HG03520 (cell line): Measurements from ENCODE around the gene ARL5A.
"Not testable (repeated sequence)": the region's sequence is repeated elsewhere in the genome, so short reads cannot be mapped to it uniquely, and the experiment has no call there.

Experiments used
- ATAC-seq: cut with Tn5 transposase; IDR thresholded peaks from one replicate; pipeline ENCODE4 v1.9.1; 2021; ENCODE audit warnings: mild to moderate bottlenecking, moderate library complexity; ENCODE audit not compliant: unreplicated experiment

ARL5A gene

GRCh38 chr2:151796774-151797173, 31.4 kb downstream of the ARL5A start:
- ATAC-seq, result no peak

GRCh38 chr2:151795646-151796240, 32.5 kb downstream of the ARL5A start:
- ATAC-seq, result no peak

DNA sequence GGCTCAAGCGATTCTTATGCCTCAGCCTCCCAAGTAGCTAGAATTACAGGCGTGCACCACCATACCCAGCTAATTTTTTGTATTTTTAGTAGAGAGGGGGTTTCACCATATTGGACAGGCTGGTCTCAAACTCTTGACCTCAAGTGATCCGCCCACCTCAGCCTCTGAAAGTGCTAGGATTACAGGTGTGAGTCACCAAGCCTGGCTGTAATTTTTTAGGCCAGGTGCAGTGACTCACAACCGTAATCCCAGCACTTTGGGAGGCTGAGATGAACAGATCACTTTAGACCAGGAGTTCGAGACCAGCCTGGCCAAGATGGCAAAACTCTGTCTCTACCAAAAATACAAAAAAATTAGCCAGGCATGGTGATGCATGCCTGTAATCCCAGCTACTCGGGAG, 33.8 kb downstream of the ARL5A start:
- ATAC-seq, result not testable (repeated sequence)

DNA sequence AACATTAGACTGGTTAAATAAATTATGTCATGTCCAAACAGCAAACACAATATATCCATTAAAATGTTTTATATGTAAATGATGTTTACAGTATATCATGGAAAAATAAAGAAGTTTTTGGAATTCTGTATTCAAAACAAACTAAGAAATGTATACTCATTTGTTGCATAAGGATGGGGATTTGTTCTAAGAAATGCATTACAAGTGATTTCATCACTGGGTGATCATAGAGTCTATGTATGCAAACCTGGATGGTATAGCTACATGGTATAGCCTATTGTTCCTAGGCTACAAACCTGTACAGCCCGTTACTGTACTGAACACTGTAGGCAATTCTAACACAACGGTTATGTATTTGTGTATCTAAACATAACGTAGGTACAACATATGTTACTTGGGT, 35.1 kb downstream of the ARL5A start:
- no peak for ATAC-seq

DNA sequence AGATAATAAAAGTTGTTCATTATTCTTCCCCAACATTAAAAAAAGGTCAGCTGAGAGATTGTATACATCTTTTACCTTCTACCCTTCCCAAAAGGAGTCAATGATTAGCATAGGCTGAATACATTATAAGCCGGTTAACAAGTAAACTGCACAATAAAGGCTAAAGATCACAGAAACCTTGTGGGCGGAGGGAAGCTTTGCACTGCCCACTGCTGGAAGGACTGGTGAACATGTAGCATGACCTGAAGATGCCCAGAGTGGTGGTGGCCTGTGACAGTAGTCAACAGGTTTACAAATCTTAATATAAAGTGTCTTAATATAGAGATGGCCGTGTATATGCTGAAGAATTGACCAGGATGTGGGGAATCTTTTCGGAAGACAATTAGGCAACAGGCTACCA, 35.6 kb downstream of the ARL5A start:
- no peak for ATAC-seq

DNA sequence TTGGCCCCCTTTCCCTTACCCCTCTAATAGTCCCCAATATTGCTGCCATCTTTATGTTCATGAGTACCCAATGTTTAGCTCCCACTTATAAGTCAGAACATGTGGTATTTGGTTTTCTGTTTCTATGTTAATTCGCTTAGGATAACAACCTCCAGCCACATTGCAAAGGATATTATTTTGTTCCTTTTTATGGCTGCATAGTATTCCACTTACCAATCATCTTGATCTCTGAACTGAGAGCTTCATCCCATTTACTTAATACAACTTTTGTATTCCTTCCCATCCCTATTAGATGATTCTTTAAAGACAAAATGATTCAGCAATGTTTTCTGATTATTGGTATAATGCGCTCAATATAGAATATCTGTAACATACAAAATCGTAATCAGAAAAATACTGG, 36.7 kb downstream of the ARL5A start:
- ATAC-seq, result no peak

- no peak for ATAC-seq
Observed at GRCh38 chr2:151790689-151791088, 37.5 kb downstream of the ARL5A start.

- ATAC-seq, result no peak
Observed at GRCh38 chr2:151789055-151789834, 39.0 kb downstream of the ARL5A start.

DNA sequence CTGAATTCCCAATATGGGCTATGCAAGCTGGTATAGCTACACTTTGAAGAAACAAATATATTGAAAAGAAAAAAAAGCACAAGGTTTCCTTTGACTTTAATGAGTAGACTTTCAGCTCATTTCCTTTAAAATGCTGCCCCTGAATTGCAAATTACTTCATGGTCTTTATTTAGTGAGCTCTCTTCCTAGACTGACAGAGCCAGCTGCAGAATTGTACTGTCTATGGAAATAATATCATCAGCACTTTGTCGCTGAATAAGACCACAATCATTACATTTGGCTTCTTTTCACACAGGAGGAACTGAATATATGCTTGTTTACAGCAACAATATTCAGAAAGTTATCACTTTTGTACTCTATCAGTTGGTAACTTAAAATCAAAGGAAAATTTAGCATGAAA, 41.7 kb downstream of the ARL5A start:
- ATAC-seq, result no peak

DNA sequence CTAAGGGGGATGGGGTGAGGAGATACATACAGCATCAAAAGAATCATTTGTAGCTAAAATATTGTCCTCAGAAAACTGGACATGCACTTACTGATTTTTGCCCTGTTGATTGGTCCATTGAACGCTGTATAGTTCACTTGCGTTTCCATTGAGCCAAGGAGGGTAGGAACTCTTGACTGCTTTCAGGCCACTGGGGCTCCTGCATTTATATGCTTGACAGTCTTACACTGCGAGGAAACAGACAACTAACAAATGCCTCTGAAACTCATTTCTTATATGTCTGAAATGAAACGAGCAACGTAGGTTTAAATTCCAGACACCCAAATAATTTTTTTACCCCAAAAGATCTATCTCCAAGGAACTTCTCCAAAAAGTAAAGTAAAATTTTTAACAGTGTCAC, 42.1 kb downstream of the ARL5A start:
- no peak for ATAC-seq

DNA sequence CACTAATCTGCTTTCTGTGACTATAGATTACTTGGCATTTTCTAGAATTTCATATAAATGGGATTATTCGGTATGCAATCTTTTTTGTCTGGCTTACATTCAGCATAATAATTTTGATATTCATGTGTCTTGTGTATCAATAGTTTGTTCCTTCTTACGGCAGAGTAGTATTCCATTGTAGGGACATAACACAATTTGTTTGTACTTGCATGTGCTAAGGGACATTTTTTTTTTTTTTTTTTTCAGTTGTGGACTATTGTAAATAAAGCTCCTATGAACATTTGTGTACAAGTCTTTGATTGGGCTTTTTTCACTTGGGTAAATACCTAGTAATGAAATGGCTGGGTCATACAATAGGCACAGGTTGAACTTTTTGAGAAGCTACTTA, 45.1 kb downstream of the ARL5A start:
- ATAC-seq, result no peak

GRCh38 chr2:151782378-151783132, 45.7 kb downstream of the ARL5A start:
- no peak for ATAC-seq

GRCh38 chr2:151781642-151782041, 46.6 kb downstream of the ARL5A start:
- ATAC-seq, result no peak

GRCh38 chr2:151780938-151781337, 47.3 kb downstream of the ARL5A start:
- ATAC-seq, result no peak

DNA sequence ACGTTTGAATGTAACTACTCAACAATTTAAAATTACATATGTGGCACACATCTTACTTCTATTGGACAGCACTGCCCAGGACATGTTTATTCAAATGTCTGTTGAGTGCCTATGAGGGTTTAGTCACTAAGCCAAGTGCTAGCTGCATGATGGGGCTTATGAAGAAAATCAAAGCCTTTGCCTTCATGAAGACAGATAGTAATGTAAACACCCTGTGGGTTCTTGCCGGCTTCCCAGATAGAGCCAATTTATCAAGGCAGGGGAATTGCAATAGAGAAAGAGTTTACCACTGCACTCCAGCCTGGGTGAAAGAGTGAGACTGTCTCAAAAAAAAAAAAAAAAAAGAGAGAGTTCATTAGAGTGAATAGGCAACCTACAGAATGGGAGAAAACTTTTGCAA, 50.3 kb downstream of the ARL5A start:
- no peak for ATAC-seq

GRCh38 chr2:151777487-151777886, 50.7 kb downstream of the ARL5A start:
- no peak for ATAC-seq

DNA sequence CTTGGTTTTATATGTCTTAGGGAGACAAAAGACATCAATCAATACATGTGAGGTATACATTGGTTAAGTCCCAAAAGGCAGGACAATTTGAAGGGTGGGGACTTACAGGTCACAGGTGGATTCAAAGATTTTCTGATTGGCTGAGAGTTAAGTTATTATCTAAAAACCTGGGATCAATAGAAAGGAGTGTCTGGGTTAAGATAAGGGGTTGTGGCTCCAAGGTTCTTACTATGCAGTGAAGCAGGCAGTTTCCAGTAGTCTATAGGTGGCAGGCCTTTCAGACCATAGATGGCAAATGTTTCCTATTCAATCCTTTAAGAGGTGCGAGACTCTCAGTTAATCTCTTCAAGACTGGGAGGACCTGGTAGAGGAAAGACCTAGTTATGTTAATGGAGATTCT, 51.9 kb downstream of the ARL5A start:
- ATAC-seq, result no peak

- ATAC-seq, result no peak
Observed at GRCh38 chr2:151775057-151775740, 53.0 kb downstream of the ARL5A start.

DNA sequence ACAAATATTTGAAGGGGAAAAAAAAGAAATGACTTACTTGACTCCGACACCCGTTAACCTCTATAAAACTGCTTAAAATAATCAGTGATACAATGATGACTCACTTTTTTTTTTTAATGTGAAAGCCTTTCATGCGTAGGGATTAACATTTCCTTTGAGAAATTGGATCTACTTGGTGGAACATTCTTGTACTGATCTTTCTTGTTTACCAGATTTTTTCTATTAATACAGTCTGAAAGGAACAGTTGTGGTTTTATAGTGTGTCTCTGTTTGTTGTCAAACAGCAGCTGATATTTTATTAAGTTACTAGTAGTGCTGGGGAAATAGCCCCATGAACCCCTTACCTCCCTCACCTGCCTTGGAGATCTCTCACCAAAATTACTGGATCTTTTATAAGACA, 53.7 kb downstream of the ARL5A start:
- ATAC-seq, result no peak

GRCh38 chr2:151771599-151772358, 56.4 kb downstream of the ARL5A start:
- peak; percentile 92 for ATAC-seq

- ATAC-seq, result no peak
Observed at GRCh38 chr2:151770995-151771394, 57.2 kb downstream of the ARL5A start.
